GM10248 (cell line): ENCODE results near the gene NRARP.

Experiments used
- CTCF ChIA-PET: fragments of 300-600 bp; sonication (Branson Sonifier 250); formaldehyde crosslinking; extraction: SDS; loops from one replicate; lab custom pipeline; 2021; ENCODE audit warnings: antibody characterized with exemption; lab: Yijun Ruan, JAX
- POLR2A ChIA-PET: fragments of 350-650 bp; sonication (Branson Sonifier 250); formaldehyde crosslinking; extraction: SDS; loops from one replicate; lab custom pipeline; 2020; ENCODE audit warnings: antibody characterized with exemption; lab: Yijun Ruan, JAX
- DNase-seq: peaks from one replicate; pipeline ENCODE4 v3.0.0; 2012; ENCODE audit errors: extremely low spot score
- CTCF ChIP-seq: IDR thresholded peaks from 2 replicates; pipeline ENCODE4 v1.5.1; 2012; ENCODE audit warnings: mild to moderate bottlenecking, low read depth; ENCODE audit errors: extremely low read depth, missing control alignments, control extremely low read depth

Gene NRARP

GRCh38 chr9:137303893-137304382 is 1.9 kb upstream of the NRARP start:
- POLR2A ChIA-PET: no interaction called here
- TF ChIP-seq CTCF: no peak
- CTCF ChIA-PET: interaction anchor here (1.0 to 4.1 kb wide), 5 partner anchors 9 to 140 kb away, joined by 3 to 24 read pairs (median 19); partner anchors contain the start of genes EXD3 and NOXA1
- DNase-seq: no peak

- POLR2A ChIA-PET: interaction anchor here (1.5 to 2.4 kb wide), 3 partner anchors 13 to 156 kb away, joined by 6 to 11 read pairs (median 7); partner anchors contain the start of gene NSMF
- DNase-seq: no peak
- no peak for TF ChIP-seq CTCF
- CTCF ChIA-PET: interaction anchor here (1.0 to 4.1 kb wide), 7 partner anchors 10 to 141 kb away, joined by 3 to 24 read pairs (median 11); partner anchors contain the start of genes EXD3, NOXA1 and TOR4A
These were observed 1.3 kb upstream of the NRARP start for GRCh38 chr9:137303151-137303892.

- TF ChIP-seq CTCF: peak; percentile 46
- DNase-seq: no peak
- CTCF ChIA-PET: interaction anchor here (0.7 to 4.1 kb wide), 27 partner anchors 8 to 281 kb away, joined by 3 to 24 read pairs (median 5); partner anchors contain the start of genes EXD3, NOXA1 and TOR4A
- POLR2A ChIA-PET: interaction anchor here (0.5 to 2.4 kb wide), 17 partner anchors 9 to 302 kb away, joined by 3 to 12 read pairs (median 4); partner anchors contain the start of genes EXD3, NOXA1, NSMF and TOR4A
These were observed 529 bp upstream of the NRARP start for GRCh38 chr9:137302449-137303150.

GRCh38 chr9:137301081-137301947 is 757 bp downstream of the NRARP start:
- ChIA-PET POLR2A (interaction anchor here (0.6 to 2.4 kb wide), 10 partner anchors 15 to 146 kb away, joined by 3 to 12 read pairs (median 4); partner anchors contain the start of genes EXD3, NOXA1, TOR4A and TUBB4B), CTCF (interaction anchor here (0.8 to 4.1 kb wide), 24 partner anchors 8 to 160 kb away, joined by 3 to 24 read pairs (median 6); partner anchors contain the start of genes EXD3, NOXA1 and TOR4A)
- no peak for DNase-seq
- peak; percentile 47 for TF ChIP-seq CTCF

- CTCF ChIA-PET: interaction anchor here (2.2 to 4.1 kb wide), 3 partner anchors 16 to 143 kb away, joined by 9 to 24 read pairs (median 21); no protein-coding TSS in a partner anchor
- no peak for DNase-seq
- no peak for TF ChIP-seq CTCF
- POLR2A ChIA-PET: interaction anchor here (0.6 to 0.9 kb wide), 3 partner anchors 122 to 430 kb away, joined by 3 to 5 read pairs (median 4); partner anchors contain the start of genes EXD3 and NOXA1
These were observed 1.4 kb downstream of the NRARP start for GRCh38 chr9:137300567-137301080.
